GM13976 (cell line): ENCODE measurements around the gene EME1.

Experiments
- DNase-seq: peaks from one replicate; pipeline ENCODE4 v3.0.0; 2012; ENCODE audit warnings: low spot score
- CTCF ChIP-seq: IDR thresholded peaks from 2 replicates; pipeline ENCODE4 v1.5.1; 2012; ENCODE audit warnings: borderline replicate concordance, mild to moderate bottlenecking; ENCODE audit not compliant: insufficient read depth; ENCODE audit errors: extremely low read depth, missing control alignments, control extremely low read depth
- in situ Hi-C: fragments of 300-500 bp; cut with MboI; formaldehyde crosslinking; loops from one replicate; pipeline ENCODE4 v1.12.0; 2022; ENCODE audit warnings: low sequenced_read_pairs, mixed read lengths, inconsistent platforms; ENCODE audit not compliant: unreplicated experiment

The EME1 gene

GRCh38 chr17:50389534-50389933 is 16.5 kb downstream of the EME1 start:
- DNase-seq = no peak
- in situ Hi-C loops = no loop called here
- no peak for TF ChIP-seq CTCF

DNA sequence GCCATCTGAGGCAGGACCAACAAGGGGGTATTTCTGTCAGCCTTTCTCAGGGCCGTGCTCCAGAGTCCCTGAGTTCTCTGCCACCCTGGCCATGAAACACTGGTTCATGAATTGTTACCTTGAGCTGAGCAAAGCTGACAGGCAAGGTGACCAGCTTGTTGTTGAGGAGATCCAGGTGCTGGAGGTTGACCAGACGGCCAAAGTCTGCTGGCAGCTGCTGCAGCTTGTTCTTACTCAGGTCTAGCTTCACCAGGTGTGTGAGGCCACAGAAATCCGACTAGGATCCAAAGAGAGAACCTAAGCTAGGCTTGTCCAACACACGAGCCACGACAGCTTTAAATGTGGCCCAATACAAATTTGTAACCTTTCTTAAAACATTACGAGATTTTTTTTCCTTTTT is 19.6 kb downstream of the EME1 start:
- no peak for DNase-seq
- in situ Hi-C loops = no loop called here
- no peak for TF ChIP-seq CTCF

- DNase-seq = no peak
- TF ChIP-seq CTCF = no peak
- in situ Hi-C loops = no loop called here
Observed at GRCh38 chr17:50393700-50394099, 20.7 kb downstream of the EME1 start.

DNA sequence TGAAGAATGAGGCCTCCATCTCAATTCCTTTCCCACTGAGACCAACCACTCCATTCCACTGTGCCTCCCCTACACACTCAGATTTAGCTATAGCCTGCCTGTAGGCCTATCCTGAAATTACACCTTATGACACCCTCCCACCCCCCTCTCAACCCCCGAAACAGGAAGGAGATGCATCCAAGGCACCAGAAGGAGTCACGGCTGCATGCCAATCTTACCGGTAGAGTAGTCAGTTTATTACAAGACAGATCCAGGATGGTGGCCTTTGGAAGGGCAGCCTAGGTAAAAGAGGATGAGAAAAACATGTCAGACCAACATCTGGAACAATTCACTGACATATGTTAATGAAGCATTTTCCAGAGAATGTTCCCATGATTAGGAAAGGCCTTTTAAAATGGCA is 21.7 kb downstream of the EME1 start:
- no peak for DNase-seq
- in situ Hi-C loops = no loop called here
- TF ChIP-seq CTCF = no peak

GRCh38 chr17:50396261-50397110 is 23.5 kb downstream of the EME1 start:
- TF ChIP-seq CTCF = no peak
- in situ Hi-C loops = no loop called here
- DNase-seq = no peak

DNA sequence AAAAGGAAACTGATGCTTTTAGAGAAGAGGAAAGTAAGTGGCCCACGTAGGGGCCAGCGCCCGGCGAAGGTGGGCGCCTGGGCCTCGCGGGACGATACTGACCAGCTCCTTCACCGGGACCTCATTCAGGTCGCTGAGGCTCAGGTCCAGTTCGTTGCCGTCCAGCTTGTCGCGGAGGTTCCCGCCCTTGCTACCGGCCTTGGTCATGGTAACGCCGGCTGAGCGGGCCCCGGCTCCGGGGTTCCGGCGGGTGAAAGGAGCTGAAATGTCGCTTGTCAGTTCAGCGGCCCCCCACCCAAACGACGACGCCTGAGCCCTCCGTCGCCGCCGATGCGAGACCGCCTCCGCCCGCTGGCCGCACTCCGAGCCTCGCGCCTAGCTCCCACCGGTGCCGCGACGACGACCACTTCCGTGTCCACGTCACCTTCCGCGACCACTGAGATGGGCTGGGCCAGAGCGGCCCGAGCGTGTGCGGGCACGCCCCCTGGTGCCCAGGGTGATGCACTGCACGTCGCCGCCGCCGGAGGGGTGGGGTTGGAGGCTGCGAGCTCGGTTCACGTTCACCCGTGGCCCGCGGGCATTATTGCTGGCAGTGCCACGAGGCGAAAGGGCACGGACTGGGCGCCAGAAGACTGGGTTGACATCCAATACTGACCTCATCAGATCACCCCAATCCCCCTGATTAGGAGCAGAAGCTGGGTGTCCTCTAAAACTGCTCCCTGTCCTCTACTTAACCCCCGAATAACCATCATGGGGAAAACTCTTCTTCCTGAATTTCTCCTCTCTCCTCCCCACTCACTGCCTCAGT is 24.3 kb downstream of the EME1 start, which contains the start of gene LRRC59:
LRRC59 (minus strand) TSS at position 413 of the 808 bp plus-strand sequence; CDS start at position 207, 206 bp downstream.
- in situ Hi-C loops = no loop called here
- peak; percentile 97 for DNase-seq
- TF ChIP-seq CTCF = peak; percentile 99
